Fibroblast of villous mesenchyme (primary cell): Measurements from ENCODE around the gene DHRSX. TPM values are rescaled to one million over a fixed set of nuclear protein-coding genes. Genes with fewer than 3 reads are reported as not detected.
"Not testable (repeated sequence)": the region's sequence is repeated elsewhere in the genome, so short reads cannot be mapped to it uniquely, and the experiment has no call there.

Source experiments
- DNase-seq: peaks from one replicate; pipeline ENCODE4 v3.0.0-alpha.2; 2010; ENCODE audit warnings: low read depth
- H3K4me3 ChIP-seq: 2 replicates; pipeline ENCODE4 v1.5.1; 2011; ENCODE audit warnings: low read depth, mild to moderate bottlenecking, low read length
- CTCF ChIP-seq: IDR thresholded peaks from 2 replicates; pipeline ENCODE4 v1.5.1; 2012; ENCODE audit warnings: low read depth, mild to moderate bottlenecking, low read length; ENCODE audit not compliant: insufficient read depth
- total RNA-seq: library from RNA; depleted of rRNA; stranded (reverse); fragments of >200 nt; gene quantifications from 2 replicates; pipeline ENCODE4 v1.2.3, GENCODE V29; 2012

Gene DHRSX
- total RNA-seq, 1 donor = 24.6 TPM

- no peak for TF ChIP-seq CTCF
Measured at GRCh38 chrX:2511326-2511725, 10.6 kb upstream of the DHRSX start.

DNA sequence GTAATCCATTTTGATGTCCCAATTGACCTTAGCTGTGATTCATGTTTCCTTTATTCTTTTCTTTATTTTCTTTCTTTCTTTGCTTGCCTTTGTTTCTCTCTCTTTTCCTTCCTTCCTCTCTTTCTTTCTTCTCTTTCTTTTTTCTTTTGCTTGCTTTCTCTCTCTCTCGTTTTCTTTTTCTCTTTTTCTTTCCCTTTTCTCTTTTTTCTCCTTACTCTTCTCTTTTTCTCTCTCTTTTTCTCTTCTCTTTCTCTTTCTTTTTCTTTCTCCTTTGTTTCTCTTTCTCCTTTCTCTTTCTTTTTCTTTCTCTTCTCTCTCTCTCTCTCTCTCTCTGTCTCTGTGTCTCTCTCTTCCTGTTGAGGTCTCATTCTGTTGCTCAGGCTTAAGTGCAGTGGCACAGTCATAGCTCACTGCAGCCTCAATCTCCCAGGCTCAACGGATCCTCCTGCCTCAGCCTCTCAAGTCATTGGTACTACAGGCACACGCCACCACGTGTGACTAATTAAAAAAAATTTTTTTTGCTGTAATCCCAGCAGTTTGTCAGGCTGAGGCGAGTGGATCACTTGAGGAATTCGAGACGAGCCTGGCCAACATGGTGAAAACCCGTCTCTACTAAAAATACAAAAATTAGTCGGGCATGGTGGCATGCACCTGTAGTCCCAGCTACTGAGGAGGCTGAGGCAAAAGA, 8.0 kb upstream of the DHRSX start:
- DNase-seq = no peak
- no peak for TF ChIP-seq CTCF
- H3K4me3 ChIP-seq = no peak overlapping the region

More at GRCh38 chrX:2511326-2511725, 10.6 kb upstream of the DHRSX start:
- DNase-seq = no peak
- no peak overlapping the region for H3K4me3 ChIP-seq

DNA sequence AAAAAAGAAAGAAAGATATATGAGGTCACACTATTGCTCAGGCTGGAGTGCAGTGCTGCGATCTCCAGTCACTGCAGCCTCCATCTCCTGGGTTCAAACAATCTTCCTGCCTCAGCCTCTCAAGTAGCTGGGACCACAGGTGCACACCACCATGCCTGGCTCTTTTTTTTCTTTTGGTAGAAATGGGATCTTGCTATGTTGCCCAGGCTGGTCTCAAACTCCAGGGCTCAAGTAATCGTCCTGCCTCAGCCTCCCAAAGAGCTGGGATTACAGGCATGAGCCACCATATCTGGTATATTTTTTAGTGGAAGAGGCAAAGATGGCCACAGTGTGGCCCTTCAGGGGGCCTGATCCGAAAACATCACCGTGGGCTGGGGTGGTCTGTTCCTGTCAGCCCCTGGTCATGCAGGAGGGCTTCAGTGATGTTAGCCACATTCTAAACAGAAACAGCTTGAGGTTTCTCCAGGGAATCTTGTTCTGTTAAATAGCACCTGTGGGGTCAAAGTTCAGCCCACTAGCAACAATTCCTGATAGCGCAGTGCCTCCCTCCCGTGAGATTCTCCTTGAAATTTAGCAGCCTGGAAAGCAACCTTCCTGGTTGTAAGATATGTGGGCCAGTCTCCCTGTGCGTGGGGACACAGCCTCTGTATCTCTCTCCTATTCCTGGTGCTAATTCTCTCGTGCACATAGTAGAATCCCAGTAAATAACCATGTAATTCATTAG, 7.3 kb upstream of the DHRSX start:
- DNase-seq = no peak
- TF ChIP-seq CTCF = no peak
- H3K4me3 ChIP-seq = no peak overlapping the region

DNA sequence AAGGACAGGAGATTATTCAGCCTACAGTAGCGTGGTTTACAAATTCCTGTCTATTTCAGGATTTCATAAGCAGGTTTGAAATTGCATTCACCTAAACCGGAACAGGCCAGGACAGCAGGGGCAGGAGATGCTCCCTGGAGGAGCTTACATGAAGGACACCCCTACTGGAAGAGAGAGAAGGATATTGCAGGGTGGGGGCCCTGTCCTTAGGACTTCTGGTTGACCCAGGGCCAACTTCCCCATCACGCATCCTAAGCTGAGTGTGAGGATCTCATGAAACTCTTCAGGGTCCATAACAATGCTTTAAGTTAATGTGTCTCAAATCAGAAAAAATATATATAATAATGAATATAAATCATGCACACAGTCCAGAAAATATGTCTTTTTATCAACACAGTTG, 6.4 kb upstream of the DHRSX start:
- no peak for DNase-seq
- no peak overlapping the region for H3K4me3 ChIP-seq
- no peak for TF ChIP-seq CTCF

GRCh38 chrX:2505341-2505740, 4.6 kb upstream of the DHRSX start:
- not testable (repeated sequence) for DNase-seq

DNA sequence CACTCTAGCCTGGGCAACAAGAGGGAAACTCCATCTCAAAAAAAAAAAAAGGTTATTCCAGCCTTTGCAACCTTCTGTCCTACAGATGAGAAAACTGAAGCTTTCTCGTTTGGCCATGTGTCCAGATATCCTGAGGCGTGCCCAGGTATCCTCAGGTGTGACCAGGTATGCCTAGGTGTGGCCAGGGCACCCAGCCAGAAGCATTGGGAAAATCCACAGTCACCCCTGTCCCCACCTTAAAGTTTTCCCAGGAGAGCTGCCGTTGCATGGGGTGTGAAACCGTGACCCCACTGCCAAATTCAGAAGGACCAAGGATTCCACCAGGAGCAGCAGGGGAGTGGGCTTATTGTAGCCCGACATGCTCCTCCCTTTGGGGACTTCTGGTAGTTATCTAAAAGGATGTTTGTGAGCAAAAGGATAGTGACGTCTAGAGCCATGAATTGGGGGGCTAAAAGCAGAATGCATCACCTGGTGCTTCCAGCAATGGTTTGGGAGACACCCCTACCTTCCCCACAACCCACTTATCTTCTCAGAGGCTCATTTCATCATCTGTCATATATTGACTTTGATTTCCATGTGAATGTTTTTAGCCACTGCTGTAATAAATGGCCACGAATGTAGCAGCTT, 4.0 kb upstream of the DHRSX start:
- no peak overlapping the region for H3K4me3 ChIP-seq
- no peak for DNase-seq
- TF ChIP-seq CTCF = no peak

More at GRCh38 chrX:2505341-2505740, 4.6 kb upstream of the DHRSX start:
- H3K4me3 ChIP-seq = not testable (repeated sequence)
